Measurements from ENCODE around the gene PACRG. TPM values are rescaled to one million over a fixed set of nuclear protein-coding genes. Genes with fewer than 3 reads are reported as not detected.
A peak's percentile ranks its signal among the peaks of the same experiment; 100 is the strongest.

Gene PACRG
- total RNA-seq, 1 experiment from 2014 or later, result 0.26 TPM

DNA sequence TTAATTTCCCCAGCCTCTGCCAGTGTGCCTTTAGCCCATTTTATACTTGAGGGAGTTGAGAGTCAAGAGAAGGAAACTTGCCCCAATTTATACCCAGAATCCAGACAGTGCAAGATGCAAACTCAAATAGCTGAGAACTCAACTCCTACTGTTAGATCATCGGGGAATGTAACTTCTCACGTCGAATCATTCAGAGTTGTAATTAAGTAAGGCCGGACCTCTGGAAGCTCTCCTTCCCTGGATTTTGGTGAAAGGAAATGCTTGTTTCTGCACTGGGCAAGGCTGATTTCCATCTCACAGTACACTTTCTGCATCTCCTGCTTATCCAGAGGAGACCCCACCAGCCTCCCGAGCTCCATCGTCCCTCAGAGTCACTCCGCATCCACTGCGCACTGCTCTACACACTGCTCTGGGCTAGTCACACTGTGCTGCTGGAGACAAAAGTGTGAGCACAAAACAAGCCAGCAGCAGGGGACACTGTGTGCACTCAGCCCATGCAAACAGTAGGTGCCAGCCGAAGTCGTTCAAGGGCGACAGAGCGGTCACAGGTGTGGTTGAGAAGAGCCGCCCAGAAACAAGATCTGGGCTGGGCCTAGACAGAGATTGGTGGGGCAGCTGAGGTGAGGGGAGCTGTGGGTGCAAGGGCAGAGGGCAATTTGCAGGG lies 536.4 kb downstream of the PACRG start:
- Mint-ChIP-seq H3K27ac (peak overlapping the region in 1 of 3 experiments; percentile 67; a peak in 1 of 7 replicates), H3K27me3 (ENCODE audit: low read depth) (peaks cover 14% of the 10 kb centered on the region), H3K9me3 (peaks cover 2 to 5% of the 10 kb centered on the region in 2 experiments; a peak in 3 of 5 replicates), H3K36me3 (ENCODE audit: insufficient read depth in 1 of 3, low read depth in 3 of 3) (peaks cover 5 to 8% (median 5%) of the 10 kb centered on the region in 3 experiments; a peak in 6 of 7 replicates), H3K4me1 (peaks cover 50% of the 10 kb centered on the region in 2 experiments), H3K4me3 (no peak overlapping the region; a peak in 1 of 5 replicates)
- Histone ChIP-seq H3K27me3 (ENCODE audit: insufficient read depth, low read length) (peaks cover 7% of the 10 kb centered on the region), H2BK12ac (ENCODE audit: insufficient read length, low read depth, low read length) (no peak overlapping the region), H3K4ac (ENCODE audit: low read depth, low read length) (no peak overlapping the region), H2BK15ac (ENCODE audit: low read depth, low read length) (no peak overlapping the region), H3K23me2 (ENCODE audit: insufficient read length, low read depth, low read length, poor library complexity, severe bottlenecking) (peaks cover 7% of the 10 kb centered on the region), H3K14ac (ENCODE audit: insufficient read depth, low read length) (0 out of 2 replicates have a peak overlapping the region, but pooled peaks have one; percentile 61), H3K18ac (ENCODE audit: insufficient read length, low read depth, low read length) (no peak overlapping the region), H3K79me1 (ENCODE audit: insufficient read depth, low read depth, low read length, poor library complexity, severe bottlenecking) (no peaks in the 10 kb centered on the region), H3K4me1 (ENCODE audit: insufficient read depth, low read length) (peaks cover 2% of the 10 kb centered on the region; the same call in 1 of the 2 replicates), H4K91ac (ENCODE audit: insufficient read length, low read depth, low read length) (no peak overlapping the region), H4K20me1 (ENCODE audit: control insufficient read depth, insufficient read depth, insufficient read length) (no peaks in the 10 kb centered on the region), H2AK5ac (ENCODE audit: insufficient read length, low read length) (no peak overlapping the region), H3K79me2 (ENCODE audit: insufficient read depth, low read length) (no peaks in the 10 kb centered on the region), H4K8ac (replicated peaks; ENCODE audit: insufficient read length, low read depth, low read length) (no peak overlapping the region), H3K4me2 (ENCODE audit: insufficient read depth, insufficient read length, low read length) (no peak overlapping the region), H4K5ac (ENCODE audit: insufficient read length, low read depth, low read length) (no peak overlapping the region), H3T11ph (ENCODE audit: low read length) (no peak overlapping the region), H3K9me3 (ENCODE audit: control insufficient read depth, low read depth, low read length) (no peaks in the 10 kb centered on the region), H2BK20ac (ENCODE audit: low read depth, low read length, poor library complexity, severe bottlenecking) (no peak overlapping the region), H3K56ac (ENCODE audit: insufficient read length, low read depth, low read length) (no peak overlapping the region), H3K27ac (ENCODE audit: insufficient read length, low read depth, low read length) (no peak overlapping the region), H2BK120ac (ENCODE audit: low read depth, low read length, poor library complexity, severe bottlenecking) (no peak overlapping the region), H2AFZ (ENCODE audit: low read length) (no peak overlapping the region), H3K23ac (ENCODE audit: insufficient read length, low read depth, low read length) (no peak overlapping the region), H3K9ac (ENCODE audit: extremely low read depth, insufficient read length, low read length) (no peak overlapping the region), H2BK5ac (ENCODE audit: insufficient read length, low read length) (no peak overlapping the region)
- no CpG with 5 or more reads among the region's 13 CpGs for WGBS (ENCODE audit: extremely low coverage, insufficient read length, low lambda C conversion rate)
- no peak for DNase-seq
- TF ChIP-seq, protein P1, sequence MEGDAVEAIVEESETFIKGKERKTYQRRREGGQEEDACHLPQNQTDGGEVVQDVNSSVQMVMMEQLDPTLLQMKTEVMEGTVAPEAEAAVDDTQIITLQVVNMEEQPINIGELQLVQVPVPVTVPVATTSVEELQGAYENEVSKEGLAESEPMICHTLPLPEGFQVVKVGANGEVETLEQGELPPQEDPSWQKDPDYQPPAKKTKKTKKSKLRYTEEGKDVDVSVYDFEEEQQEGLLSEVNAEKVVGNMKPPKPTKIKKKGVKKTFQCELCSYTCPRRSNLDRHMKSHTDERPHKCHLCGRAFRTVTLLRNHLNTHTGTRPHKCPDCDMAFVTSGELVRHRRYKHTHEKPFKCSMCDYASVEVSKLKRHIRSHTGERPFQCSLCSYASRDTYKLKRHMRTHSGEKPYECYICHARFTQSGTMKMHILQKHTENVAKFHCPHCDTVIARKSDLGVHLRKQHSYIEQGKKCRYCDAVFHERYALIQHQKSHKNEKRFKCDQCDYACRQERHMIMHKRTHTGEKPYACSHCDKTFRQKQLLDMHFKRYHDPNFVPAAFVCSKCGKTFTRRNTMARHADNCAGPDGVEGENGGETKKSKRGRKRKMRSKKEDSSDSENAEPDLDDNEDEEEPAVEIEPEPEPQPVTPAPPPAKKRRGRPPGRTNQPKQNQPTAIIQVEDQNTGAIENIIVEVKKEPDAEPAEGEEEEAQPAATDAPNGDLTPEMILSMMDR (conservative IDR thresholded peaks at IDR 0.05), result no peak
